GM23248 (cell line): ENCODE measurements around the gene ATG9B.
"Not testable (repeated sequence)": the region's sequence is repeated elsewhere in the genome, so short reads cannot be mapped to it uniquely, and the experiment has no call there.

Experiments used
- EZH2 ChIP-seq: fragments of 200-600 bp; sonication (generic); IDR thresholded peaks from 2 replicates; pipeline ENCODE4 v1.6.1; 2018; ENCODE audit warnings: antibody characterized with exemption, mild to moderate bottlenecking; ENCODE audit not compliant: insufficient read depth, poor library complexity, severe bottlenecking
- EZH2phosphoT487 ChIP-seq: fragments of 200-600 bp; sonication (generic); IDR thresholded peaks from 2 replicates; pipeline ENCODE4 v1.6.1; 2018; ENCODE audit warnings: antibody characterized with exemption, moderate library complexity, mild to moderate bottlenecking, low read depth; ENCODE audit not compliant: insufficient read depth

DNA sequence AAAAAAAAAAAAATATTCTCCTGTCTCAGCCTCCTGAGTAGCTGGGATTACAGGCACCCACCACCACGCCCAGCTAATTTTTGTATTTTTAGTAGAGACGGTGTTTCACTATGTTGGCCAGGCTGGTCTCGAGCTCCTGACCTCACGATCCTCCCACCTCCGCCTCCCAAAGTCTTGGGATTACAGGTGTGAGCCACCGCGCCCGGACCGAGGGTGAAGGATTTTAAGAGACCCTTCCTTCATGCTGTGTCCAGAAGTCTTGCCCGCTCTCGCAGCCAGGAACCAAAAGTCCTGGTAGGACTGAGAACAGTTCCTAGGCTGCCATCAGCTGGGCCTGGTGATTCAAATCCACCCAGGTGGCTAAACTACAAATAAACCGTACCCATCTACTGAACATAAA, 12.7 kb downstream of the ATG9B start:
- TF ChIP-seq EZH2, EZH2phosphoT487: not testable (repeated sequence)
